SK-N-SH treated with all-trans-retinoic acid at 6 μM for 48 hours (cell line): Measurements from ENCODE around the gene ANKHD1.
"Not testable (repeated sequence)": the region's sequence is repeated elsewhere in the genome, so short reads cannot be mapped to it uniquely, and the experiment has no call there.

Experiments used
- GLIS3 ChIP-seq: fragments of 250-450 bp; sonication (Bioruptor Pico); IDR thresholded peaks from 2 replicates; pipeline ENCODE4 v1.5.0; 2020; ENCODE audit warnings: mild to moderate bottlenecking, moderate library complexity
- ISL1 ChIP-seq: fragments of 250-450 bp; sonication (Bioruptor Pico); IDR thresholded peaks from 2 replicates; pipeline ENCODE4 v2.1.2; 2022; ENCODE audit warnings: mild to moderate bottlenecking, moderate library complexity
- RARB ChIP-seq: fragments of 250-450 bp; sonication (Bioruptor Pico); IDR thresholded peaks from 2 replicates; pipeline ENCODE4 v1.8.0; 2021; ENCODE audit warnings: mild to moderate bottlenecking, moderate library complexity
- SNAI2 ChIP-seq: fragments of 250-450 bp; sonication (Bioruptor Pico); IDR thresholded peaks from 2 replicates; pipeline ENCODE4 v1.5.0; 2020; ENCODE audit warnings: mild to moderate bottlenecking, moderate library complexity
- TOX ChIP-seq: fragments of 250-450 bp; sonication (Bioruptor Pico); IDR thresholded peaks from 2 replicates; pipeline ENCODE4 v1.8.0; 2021; ENCODE audit warnings: mild to moderate bottlenecking, moderate library complexity, borderline replicate concordance
- ZC3H10 ChIP-seq: fragments of 250-450 bp; sonication (Bioruptor Pico); IDR thresholded peaks from 2 replicates; pipeline ENCODE4 v1.5.1; 2021; ENCODE audit warnings: mild to moderate bottlenecking, moderate library complexity
- ZFP30 ChIP-seq: fragments of 450-650 bp; formaldehyde crosslinking; IDR thresholded peaks from 2 replicates; pipeline ENCODE4 v1.5.0; 2022; ENCODE audit warnings: mild to moderate bottlenecking, moderate library complexity
- ZNF8 ChIP-seq: fragments of 450-650 bp; formaldehyde crosslinking; IDR thresholded peaks from 2 replicates; pipeline ENCODE4 v1.5.0; 2020; ENCODE audit warnings: mild to moderate bottlenecking, moderate library complexity
- TF ChIP-seq, protein P1 (sequence below): fragments of 250-450 bp; sonication (Bioruptor Pico); IDR thresholded peaks from 2 replicates; pipeline ENCODE4 v1.5.0; 2020; ENCODE audit warnings: mild to moderate bottlenecking, moderate library complexity
- TF ChIP-seq, protein P2 (sequence below): fragments of 250-450 bp; sonication (Bioruptor Pico); IDR thresholded peaks from 2 replicates; pipeline ENCODE4 v1.5.1; 2020; ENCODE audit warnings: low read depth, mild to moderate bottlenecking, moderate library complexity
- TF ChIP-seq, protein P3 (sequence below): fragments of 250-450 bp; sonication (Bioruptor Pico); IDR thresholded peaks from 2 replicates; pipeline ENCODE4 v1.8.0; 2020; ENCODE audit warnings: mild to moderate bottlenecking, moderate library complexity, borderline replicate concordance

DNA sequence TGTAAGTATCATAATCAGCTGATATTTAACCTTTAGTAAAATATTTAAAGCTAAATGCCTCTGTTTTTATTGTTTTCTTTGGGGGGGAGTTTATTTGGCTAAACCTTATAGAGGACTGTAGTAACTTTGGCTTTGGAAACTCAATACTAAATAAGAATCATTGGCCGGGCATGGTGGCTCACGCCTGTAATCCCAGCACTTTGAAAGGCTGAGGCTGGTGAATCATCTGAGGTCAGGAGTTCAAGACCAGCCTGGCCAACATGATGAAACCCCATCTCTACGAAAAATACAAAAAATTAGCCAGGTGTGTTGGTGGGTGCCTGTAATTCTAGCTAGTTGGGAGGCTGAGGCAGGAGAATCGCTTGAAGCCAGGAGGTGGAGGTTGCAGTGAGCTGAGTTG lies 86.5 kb downstream of the ANKHD1 start:
- TF ChIP-seq GLIS3 (CRISPR knock-in tag); ZNF8 (CRISPR knock-in tag); TOX (CRISPR knock-in tag); RARB (CRISPR knock-in tag); ISL1; ZFP30 (CRISPR knock-in tag); SNAI2 (CRISPR knock-in tag); ZC3H10 (CRISPR knock-in tag): not testable (repeated sequence)
- TF ChIP-seq, protein P1, sequence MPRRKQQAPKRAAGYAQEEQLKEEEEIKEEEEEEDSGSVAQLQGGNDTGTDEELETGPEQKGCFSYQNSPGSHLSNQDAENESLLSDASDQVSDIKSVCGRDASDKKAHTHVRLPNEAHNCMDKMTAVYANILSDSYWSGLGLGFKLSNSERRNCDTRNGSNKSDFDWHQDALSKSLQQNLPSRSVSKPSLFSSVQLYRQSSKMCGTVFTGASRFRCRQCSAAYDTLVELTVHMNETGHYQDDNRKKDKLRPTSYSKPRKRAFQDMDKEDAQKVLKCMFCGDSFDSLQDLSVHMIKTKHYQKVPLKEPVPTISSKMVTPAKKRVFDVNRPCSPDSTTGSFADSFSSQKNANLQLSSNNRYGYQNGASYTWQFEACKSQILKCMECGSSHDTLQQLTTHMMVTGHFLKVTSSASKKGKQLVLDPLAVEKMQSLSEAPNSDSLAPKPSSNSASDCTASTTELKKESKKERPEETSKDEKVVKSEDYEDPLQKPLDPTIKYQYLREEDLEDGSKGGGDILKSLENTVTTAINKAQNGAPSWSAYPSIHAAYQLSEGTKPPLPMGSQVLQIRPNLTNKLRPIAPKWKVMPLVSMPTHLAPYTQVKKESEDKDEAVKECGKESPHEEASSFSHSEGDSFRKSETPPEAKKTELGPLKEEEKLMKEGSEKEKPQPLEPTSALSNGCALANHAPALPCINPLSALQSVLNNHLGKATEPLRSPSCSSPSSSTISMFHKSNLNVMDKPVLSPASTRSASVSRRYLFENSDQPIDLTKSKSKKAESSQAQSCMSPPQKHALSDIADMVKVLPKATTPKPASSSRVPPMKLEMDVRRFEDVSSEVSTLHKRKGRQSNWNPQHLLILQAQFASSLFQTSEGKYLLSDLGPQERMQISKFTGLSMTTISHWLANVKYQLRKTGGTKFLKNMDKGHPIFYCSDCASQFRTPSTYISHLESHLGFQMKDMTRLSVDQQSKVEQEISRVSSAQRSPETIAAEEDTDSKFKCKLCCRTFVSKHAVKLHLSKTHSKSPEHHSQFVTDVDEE (CRISPR knock-in tag), result not testable (repeated sequence)
- TF ChIP-seq, protein P2, sequence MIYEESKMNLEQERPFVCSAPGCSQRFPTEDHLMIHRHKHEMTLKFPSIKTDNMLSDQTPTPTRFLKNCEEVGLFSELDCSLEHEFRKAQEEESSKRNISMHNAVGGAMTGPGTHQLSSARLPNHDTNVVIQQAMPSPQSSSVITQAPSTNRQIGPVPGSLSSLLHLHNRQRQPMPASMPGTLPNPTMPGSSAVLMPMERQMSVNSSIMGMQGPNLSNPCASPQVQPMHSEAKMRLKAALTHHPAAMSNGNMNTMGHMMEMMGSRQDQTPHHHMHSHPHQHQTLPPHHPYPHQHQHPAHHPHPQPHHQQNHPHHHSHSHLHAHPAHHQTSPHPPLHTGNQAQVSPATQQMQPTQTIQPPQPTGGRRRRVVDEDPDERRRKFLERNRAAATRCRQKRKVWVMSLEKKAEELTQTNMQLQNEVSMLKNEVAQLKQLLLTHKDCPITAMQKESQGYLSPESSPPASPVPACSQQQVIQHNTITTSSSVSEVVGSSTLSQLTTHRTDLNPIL (CRISPR knock-in tag), result not testable (repeated sequence)
- TF ChIP-seq, protein P3, sequence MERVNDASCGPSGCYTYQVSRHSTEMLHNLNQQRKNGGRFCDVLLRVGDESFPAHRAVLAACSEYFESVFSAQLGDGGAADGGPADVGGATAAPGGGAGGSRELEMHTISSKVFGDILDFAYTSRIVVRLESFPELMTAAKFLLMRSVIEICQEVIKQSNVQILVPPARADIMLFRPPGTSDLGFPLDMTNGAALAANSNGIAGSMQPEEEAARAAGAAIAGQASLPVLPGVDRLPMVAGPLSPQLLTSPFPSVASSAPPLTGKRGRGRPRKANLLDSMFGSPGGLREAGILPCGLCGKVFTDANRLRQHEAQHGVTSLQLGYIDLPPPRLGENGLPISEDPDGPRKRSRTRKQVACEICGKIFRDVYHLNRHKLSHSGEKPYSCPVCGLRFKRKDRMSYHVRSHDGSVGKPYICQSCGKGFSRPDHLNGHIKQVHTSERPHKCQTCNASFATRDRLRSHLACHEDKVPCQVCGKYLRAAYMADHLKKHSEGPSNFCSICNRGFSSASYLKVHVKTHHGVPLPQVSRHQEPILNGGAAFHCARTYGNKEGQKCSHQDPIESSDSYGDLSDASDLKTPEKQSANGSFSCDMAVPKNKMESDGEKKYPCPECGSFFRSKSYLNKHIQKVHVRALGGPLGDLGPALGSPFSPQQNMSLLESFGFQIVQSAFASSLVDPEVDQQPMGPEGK (CRISPR knock-in tag), result not testable (repeated sequence)
